Mesenteric fat pad (tissue), 1 donor: Measurements from ENCODE around the gene SLC45A1. TPM values are rescaled to one million over a fixed set of nuclear protein-coding genes. Genes with fewer than 3 reads are reported as not detected.
"Not testable (repeated sequence)": the region's sequence is repeated elsewhere in the genome, so short reads cannot be mapped to it uniquely, and the experiment has no call there.

Experiments used
- DNase-seq: peaks from one replicate; pipeline ENCODE4 v3.0.0-alpha.2; 2020; ENCODE audit warnings: low spot score
- total RNA-seq: library from RNA; stranded (reverse); fragmentation: NEBNext Ultra II Directional; extraction: Animal tissue kit (Norgen Biotek cat#: 25700); gene quantifications from one replicate; pipeline ENCODE4 v1.2.1, GENCODE V29; 2021
- donor health status: DM: yes; HTN: yes; CAD: no.

Gene SLC45A1
- total RNA-seq, 1 donor from 2014 or later, result 2.0 TPM

DNA sequence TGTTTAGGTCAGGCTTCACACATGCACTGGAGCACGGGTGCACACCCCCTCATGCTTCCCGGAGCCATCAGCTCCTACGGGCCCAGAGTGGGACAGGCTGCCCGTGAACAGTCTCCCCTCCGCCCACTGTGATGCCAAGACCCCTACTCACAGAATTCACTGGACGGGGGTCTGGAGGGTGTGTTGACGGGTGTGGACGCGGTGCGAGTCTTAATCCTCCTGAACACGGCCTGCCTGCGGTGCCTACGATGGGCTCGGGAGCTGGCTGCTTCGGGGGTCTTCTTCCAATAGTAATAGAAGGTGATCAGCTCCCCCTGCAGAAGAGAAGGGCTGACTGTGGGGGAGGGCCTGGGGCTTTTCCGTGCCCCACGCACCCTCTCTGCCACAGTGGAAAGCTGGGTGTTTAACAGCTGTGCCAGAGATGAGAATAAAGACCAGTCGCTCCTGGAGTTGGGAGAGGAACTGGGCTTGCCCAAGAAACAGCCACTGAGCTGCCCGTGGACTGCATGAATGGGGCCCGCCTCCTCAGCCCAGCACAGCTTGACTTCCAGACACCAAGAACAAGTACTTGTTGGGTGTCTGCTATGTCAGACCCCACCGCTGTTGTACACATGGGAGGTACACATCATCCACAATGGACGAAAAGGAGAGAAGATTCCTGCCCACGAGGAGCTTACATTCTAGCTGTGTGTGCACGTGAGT, 47.9 kb downstream of the SLC45A1 start:
- no peak for DNase-seq

DNA sequence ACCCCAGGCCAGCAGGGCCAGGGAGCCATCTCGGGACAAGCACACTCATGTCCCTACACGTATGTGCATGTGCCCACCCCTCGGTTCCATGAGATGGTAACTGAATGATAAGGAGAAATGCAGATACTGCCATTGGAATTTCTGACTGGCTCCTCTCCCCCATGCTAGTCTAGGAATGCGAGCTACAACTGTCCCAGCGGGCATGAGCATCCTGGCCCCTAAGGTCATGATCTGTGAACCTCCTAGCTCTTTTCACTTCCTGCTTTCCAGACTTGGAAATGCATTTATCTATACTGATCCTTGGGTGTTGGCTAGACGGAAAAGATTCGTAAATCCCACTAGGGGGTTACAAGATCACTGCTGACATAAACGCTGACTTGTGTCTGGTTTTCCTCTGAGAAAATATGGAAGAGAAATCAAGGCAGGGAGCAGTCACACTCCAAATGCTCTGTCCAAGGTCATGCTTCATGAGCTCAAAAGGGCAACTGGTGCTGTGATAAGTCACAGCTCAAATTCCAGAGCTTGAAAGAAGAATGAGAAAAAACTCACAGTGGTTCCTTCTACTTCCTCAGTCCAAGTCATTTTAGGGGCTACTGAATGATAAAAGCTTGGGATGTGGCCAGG, 49.8 kb downstream of the SLC45A1 start:
- DNase-seq, result no peak

DNA sequence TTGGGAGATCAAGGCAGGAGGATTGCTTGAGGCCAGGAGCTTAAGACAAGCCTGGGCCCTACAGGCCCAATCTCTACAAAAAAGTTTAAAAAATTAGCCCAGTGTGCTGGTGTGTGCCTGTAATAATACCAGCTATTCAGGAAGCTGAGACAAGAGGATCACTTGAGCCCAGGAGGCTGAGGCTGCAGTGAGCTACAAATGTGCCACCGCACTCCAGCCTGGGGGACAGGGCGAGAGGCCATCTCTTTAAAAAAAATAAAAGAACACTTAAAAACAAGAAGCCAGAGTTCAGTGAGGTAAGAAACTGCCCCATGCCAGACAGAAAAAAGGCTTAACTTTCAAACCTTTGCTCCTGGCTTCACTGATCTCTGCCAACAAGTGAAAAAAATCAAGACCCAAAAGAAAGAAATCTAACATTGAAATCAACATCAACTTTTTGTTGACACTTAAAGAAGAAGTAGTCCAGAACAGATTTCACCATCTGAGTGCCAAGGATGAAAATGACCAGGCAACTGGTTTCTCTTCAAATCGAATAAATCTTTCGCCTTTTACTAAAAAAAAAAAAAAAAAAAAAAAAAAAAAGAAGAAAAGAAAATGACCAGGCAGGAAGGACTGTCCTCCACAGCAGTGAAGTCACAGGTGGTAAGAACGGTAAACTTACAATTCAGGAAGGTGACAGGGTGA, 51.2 kb downstream of the SLC45A1 start:
- no peak for DNase-seq

DNA sequence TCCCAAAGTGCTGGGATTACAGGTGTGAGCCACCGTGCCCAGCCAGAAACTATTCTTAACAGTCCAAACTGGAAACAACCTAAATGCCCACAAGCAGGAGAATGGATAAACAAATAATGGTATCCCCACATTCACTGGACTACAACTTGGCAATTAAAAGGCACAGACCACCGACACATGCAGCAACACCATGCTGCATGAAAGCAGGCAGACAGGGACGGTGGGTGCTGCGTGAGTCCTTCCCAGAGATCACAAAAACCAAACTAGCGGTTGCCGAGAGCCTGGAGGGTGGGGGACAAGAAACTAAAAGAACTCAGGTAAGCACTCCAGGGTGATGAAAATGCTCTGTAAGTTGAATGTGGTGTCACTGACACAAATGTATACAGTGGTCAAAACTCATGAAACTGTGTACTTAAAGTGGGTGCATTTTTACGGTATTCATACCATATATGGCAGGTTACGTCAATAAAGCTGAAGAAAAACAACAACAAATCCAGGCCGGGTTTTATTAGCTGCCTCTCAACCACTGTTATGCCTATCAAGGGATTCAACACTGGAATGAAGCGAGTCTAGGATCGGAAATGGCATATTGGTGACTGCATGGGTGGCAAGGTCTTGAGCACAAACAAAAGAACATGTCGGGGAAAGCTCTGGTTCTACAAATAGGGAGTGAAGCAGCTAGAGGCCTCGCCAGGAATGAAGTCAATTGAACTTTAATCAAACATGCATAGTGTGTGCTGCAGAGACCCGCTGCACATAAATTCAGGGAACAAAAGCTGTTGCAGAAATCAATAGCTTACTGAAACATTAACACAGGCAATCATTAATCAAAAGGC, 52.4 kb downstream of the SLC45A1 start:
- peak; percentile 9 for DNase-seq

DNA sequence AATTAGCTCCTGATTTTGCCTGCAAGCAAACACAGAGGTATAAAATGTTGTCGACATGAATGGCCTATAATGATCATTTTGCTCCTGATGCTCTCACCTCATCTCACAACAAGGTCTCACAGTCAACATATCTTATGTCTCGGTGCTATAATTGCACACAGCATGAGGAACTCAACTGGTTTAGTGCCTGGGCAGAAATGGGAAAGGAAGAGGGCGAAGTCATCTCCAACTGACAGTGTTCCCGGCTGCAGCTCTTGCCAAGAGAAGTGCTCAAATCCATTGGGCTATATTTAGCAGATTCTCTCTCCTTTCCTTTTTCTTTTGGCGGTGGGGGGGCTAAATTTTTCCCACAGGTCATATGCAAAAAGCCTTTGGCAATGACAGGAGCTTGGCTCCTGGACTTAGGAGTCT, 53.0 kb downstream of the SLC45A1 start:
- peak; percentile 11 for DNase-seq

DNA sequence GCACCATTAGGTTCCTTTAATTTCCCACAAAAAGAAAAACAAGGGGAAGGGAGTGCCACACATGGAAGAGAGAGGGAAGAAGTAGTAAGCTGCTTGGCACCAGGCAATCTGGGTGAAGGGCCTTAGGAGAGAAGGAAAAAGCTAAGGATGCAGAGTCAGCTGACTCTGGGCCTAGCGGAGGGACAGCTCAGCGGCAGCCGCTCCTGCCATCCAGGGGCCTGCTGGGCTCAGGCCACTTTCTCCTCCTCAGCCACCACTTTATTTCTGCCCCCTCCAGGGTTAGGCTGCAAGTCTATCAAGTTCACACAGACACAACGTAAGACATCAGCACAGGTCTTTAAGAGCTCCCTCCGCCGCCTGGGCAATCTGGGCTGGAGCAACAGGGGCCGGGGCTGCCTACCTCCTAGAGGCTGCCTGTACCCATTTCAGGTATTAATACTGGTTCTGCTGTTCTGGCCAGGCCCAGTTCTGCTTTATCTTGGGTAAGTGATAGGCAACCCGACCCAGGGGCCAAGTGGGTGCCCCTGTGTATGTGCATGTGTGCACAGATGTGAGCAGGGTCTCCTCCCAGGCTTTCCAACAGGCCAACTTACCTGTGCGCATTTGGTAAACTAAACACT, 53.6 kb downstream of the SLC45A1 start:
- peak; percentile 62 for DNase-seq

DNA sequence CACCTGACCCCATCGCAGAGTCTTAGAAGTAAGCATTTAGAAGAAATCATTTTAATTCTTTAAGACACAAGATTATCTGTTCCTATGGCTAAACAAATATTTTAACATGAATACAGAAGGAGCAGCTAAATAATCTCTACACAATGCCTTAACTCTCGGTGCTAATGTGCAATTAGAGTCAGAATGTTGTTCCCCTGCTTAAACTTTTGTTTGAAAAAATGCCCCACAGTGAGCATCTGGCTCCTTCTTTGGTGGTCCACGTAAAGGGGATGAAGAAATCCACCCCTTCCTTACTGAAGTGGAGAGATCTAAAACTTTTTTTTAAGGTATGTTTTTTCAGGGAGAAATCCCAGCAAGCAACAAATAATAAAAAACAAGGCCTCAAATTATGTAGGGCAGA, 55.2 kb downstream of the SLC45A1 start:
- DNase-seq, result no peak

DNA sequence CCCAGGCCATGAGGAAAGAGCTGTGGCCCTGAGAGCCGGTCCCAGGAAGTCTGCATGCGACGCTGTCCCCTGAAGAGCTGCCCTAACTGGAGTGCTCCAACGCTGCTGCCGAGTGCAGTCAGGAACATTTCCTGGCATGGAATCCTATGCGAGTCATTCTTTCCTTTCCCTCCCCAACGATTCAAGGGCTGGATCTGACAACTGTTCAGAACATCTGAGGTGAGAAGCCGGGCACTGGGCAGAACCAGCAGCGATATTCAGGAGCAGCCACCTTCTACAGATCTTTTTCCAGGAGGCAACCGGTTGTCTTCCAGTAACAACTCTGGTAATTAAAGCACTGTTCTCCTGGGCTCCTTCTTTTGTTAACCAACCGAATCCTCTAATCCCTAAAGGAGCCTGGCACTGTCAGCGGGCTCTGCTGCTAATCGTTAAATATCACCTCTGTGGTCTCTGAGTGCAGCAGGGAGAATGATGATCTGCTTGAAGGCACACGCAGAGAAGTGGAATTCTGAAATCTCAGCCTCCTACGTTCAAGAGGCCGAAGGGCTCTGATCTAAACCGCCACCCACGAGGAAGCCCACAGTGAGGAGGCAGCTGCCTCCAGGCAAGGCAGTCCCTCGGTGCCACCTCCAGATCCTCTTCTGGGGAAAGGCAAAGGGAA, 55.8 kb downstream of the SLC45A1 start:
- no peak for DNase-seq

DNA sequence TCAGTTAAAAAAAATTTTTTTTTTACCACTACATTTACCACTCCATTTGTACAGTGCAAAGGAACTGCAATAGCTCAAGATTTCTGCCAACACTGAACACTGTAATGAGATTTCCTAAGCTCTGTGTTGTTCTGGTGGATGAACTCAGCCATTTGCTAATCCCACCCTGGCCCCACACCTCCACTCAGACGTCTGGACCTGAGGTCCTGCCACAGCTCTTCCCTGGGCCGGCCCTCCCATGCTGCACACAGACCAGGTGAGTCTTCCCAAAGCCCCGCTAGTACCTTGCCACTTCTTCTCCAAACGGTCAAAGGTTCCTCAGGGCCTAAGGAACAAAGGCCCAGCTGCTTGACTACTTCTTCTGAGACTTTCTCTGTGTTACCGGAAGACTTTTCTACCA, 56.4 kb downstream of the SLC45A1 start:
- no peak for DNase-seq

DNA sequence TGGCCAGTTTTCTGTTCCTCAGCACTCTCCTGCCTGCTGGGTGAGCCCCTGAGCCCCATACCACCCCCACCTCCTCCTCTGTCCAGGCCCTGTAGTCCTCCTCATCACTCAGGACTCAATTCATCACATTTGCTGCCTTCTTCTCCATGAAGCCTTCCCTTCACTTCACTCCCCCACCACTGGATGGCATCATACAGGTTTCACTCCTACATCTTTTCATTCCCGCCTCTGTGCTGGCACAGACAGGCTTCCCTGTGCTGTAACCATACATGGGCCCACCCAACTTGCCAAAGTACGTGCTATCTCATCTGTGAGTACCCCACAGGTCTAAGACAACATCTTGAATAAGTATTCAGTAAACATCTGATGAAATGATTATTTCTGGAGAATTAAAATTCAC, 56.9 kb downstream of the SLC45A1 start:
- DNase-seq, result no peak

DNA sequence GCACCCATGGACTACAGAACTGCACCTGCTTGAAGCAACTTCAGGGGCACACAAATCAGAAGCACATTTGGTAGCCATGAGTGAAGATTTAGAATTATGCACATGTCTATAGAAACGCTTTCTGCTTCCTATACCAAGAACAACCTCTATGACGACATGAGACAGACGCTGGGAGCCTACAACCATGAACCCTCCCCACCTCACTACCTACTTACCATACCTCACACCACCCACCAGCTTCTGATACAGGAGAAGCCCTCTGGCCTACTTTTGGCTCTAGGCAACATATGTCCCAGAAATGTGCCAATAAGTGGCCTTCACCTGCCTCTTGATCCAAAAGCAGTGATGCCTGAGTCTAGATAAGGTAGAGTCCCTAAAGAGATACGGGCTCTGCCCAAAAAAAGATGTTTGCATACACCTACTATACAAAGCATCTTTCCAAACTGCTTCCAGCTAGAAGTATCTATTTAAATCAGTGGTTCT, 58.5 kb downstream of the SLC45A1 start:
- no peak for DNase-seq

DNA sequence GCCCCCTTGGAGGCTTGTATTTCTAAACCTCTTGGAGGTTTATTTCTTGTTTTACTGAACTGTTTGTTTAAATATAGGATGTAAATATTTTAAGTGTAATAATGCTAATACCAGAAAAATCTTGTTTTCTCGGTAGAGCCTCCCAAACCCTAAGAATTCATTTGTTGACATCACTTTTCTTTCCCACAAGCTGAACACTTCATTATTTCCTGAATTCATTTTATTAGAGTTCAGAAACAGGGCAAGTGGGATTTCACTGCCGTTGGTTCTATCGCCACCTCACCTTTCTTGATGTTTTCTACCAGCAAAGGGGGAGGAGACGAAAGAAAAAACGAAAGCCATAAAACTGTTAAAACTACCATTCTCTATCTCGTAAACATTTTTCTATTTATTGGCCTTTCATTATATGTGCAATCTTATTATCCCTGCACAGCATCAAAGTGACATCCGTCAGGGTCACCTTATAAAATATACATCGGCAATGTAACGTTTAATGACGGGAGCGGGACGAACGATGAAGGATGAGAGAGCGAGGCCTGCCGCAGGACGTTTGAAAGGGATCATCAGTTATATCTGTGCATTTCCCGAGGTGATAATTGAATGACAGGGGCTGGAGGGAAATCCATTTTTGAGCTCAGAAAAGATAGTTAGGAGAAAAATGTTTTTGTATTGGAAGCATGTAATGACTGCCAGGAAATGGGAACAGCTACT, 59.5 kb downstream of the SLC45A1 start:
- no peak for DNase-seq

DNA sequence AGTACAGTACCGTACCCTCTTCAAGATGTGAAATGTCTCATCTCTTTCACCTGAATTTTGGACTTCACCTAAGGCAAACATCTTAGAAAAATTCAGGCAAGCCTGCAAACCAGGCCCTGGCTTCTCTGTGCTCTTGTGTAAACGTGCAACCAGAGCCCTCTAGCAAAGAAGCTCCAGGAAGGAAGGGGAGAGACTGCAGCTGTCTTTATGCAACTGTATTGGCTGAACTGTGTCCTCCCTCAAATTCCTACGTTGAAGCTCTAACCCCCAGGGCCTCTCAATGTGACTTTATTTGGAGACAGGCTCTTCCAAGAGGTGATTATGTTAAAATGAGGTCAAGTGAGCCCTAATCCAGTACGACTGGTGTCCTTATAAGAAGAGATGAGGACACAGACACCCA, 60.3 kb downstream of the SLC45A1 start:
- no peak for DNase-seq

DNA sequence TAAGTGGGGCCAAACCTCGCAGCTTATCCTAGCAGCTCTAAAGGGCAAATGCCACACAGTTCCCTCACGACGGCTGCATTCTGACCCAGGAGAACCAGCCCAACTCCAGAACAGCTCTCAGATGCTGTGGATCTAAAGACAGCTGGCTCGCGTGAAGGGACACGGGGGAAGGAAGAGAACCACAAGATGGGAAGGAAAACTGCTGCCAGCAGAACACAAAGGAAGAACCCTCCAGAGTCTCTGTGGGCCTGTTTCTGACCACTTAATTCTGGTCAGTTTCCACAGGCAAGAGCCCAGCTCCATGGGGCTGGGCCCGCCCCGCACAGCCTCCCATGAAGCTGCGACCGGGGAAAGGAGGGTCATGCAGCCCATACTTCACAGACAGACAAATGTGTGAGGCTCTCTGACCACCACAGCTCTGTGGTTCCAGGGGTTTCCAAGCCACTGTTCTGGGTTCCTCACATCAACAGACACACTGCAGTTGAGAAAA, 61.1 kb downstream of the SLC45A1 start:
- no peak for DNase-seq

DNA sequence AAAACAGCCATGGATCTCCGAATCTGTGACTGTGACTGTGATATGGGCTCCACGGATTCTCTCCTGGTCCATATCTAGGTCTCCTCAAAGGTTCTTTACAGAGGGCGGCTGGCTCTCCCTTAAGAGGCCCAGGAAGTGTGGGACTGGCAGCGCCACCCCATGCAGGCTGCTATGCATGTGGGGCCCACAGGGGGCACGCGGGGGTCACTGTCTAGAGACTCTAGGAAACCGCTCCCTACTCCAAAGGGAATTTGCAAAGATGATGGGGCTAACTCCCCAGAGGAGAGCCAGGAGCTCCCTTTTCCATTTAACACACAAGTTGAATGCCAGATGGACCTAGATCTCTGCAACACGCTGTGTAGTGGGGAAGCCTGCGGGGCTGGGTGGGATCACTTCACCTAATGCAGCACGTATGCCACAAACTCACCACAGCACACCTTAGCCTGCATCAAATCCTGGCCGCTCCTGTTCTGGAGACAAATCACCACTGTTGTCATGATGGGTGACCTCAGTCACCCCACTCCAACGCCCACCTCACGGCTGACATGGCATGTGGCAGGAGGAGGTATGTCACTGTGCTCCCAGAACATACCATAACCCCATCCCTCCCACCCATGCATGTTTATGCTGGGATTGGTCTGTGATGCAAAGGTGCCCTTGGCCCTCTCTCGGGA, 61.7 kb downstream of the SLC45A1 start:
- no peak for DNase-seq

DNA sequence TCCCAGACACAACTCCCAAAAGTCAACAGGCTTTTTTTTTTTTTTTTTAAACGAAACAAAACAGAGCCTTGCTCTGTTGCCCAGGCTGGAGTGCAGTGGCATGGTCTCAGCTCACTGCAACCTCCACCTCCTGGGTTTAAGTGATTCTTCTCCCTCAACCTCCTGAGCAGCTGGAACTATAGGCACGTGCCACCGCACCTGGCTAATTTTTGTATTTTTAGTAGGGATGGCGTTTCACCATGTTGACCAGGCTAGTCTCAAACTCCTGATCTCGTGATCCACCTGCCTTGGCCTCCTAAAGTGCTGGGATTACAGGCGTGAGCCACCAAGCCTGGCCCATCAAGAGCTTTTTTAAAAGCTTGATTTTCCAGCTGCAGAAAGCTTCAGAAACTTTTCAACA, 62.4 kb downstream of the SLC45A1 start:
- not testable (repeated sequence) for DNase-seq

DNA sequence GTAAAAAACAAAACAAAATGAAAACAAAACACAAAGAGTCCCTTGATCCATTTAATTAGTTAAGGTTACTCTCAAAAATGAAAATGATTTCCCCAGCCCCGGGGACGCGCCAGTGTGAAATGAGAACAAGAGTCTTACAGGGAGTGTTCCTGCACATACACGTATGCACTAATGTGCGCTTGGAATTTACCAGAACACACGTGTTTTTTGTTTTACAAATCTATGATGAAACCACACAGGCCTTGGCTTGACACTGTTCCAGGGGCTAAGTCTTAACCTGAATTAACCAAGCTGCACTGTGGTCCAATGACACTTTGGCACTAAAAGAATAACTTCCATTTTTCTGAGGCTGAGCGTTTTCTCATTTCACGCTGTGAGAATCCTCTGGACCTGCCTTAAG, 63.7 kb downstream of the SLC45A1 start:
- DNase-seq, result no peak

DNA sequence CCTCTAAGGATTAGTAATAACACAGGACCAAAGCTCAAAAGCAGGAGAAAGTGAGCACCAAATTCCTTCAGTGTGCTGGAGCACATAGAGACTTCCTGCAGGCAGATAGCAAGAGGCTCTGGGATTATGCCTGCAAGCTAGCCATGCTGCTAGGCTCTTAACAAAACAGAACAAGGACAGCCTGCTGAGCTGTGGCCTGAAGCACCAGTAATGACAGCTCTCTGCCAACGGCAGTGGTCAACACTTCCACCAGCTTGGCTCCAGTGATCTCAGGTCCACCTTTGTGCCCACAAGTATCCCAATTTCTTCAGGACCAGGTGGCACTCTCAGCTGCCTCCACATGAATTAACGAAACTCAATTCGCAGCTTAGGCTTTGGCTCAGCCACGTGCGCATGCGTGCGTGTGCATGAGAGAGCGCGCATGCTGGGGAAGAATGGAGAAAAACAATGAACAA, 64.2 kb downstream of the SLC45A1 start:
- DNase-seq, result no peak
